Measurements from ENCODE around the gene STK40. TPM values are rescaled to one million over a fixed set of nuclear protein-coding genes. Genes with fewer than 3 reads are reported as not detected.
A peak's percentile ranks its signal among the peaks of the same experiment; 100 is the strongest.

Gene STK40
- total RNA-seq, 1 experiment from 2014 or later = 49.6 TPM

GRCh38 chr1:36380782-36381181 lies 4.9 kb downstream of the STK40 start:
- Histone ChIP-seq H3K27ac (ENCODE audit: low read length) (peak overlapping the region; percentile 25; the same call in 1 of the 2 replicates), H3K4me3 (ENCODE audit: low read depth in 2 of 2, low read length in 2 of 2) (no peak overlapping the region), H3K36me3 (ENCODE audit: control insufficient read depth, insufficient read depth, low read length) (no peaks in the 10 kb centered on the region; the same call in 1 of the 2 replicates), H3K4me1 (ENCODE audit: control insufficient read depth, insufficient read depth, low read length) (peaks cover 45% of the 10 kb centered on the region), H3K27me3 (ENCODE audit: control insufficient read depth, insufficient read depth, low read length) (no peaks in the 10 kb centered on the region), H3K9me3 (ENCODE audit: control insufficient read depth, insufficient read depth, low read depth, low read length) (no peaks in the 10 kb centered on the region)
- BruUV-seq (replicated peaks) = no TSS peak
- ChIA-PET CTCF (no interaction called here), POLR2A (interaction anchor here (0.6 kb wide), 1 partner anchor 246 kb away, joined by 3 read pairs; no protein-coding TSS in a partner anchor)
- intact Hi-C loops (cut with micrococcal nuclease; ENCODE audit: unreplicated experiment) = no loop called here
- ATAC-seq = no peak
- no peak for DNase-seq (ENCODE audit: low read depth, low spot score)
- in situ Hi-C loops (cut with HindIII; ENCODE audit: low pct_unique_long_range_greater_than_20kb, low sequenced_read_pairs) = no loop called here
- no peak for TF ChIP-seq CTCF (IDR thresholded peaks at IDR 0.05)
- no peak for TF ChIP-seq REST (IDR thresholded peaks at IDR 0.05; ENCODE audit: insufficient read depth in 1 of 2, low read depth in 2 of 2, low read length in 1 of 2)
- TF ChIP-seq SIN3A (IDR thresholded peaks at IDR 0.05; ENCODE audit: borderline replicate concordance, insufficient read depth, low read depth, low read length) = no peak
- TF ChIP-seq TCF7L2 (IDR thresholded peaks at IDR 0.05; ENCODE audit: low read depth, low read length) = no peak
- TF ChIP-seq POLR2AphosphoS5 (IDR thresholded peaks at IDR 0.05; ENCODE audit: low read depth, low read length) = no peak

GRCh38 chr1:36380143-36380619 lies 5.5 kb downstream of the STK40 start:
- H3K36me3 ChIP-seq (ENCODE audit: control insufficient read depth, insufficient read depth, low read length) = no peaks in the 10 kb centered on the region; the same call in 1 of the 2 replicates
- no TSS peak for BruUV-seq (replicated peaks)
- intact Hi-C loops (cut with micrococcal nuclease; ENCODE audit: unreplicated experiment) = no loop called here
- no peak for TF ChIP-seq CTCF (IDR thresholded peaks at IDR 0.05)
- no peak for TF ChIP-seq REST (IDR thresholded peaks at IDR 0.05; ENCODE audit: insufficient read depth in 1 of 2, low read depth in 2 of 2, low read length in 1 of 2)
- TF ChIP-seq SIN3A (IDR thresholded peaks at IDR 0.05; ENCODE audit: borderline replicate concordance, insufficient read depth, low read depth, low read length) = no peak
- no peak for TF ChIP-seq TCF7L2 (IDR thresholded peaks at IDR 0.05; ENCODE audit: low read depth, low read length)
- TF ChIP-seq POLR2AphosphoS5 (IDR thresholded peaks at IDR 0.05; ENCODE audit: low read depth, low read length) = no peak
- ChIA-PET POLR2A (no interaction called here), CTCF (no interaction called here)
- ATAC-seq (no peak), DNase-seq (ENCODE audit: low read depth, low spot score) (no peak)
- H3K4me3 ChIP-seq (ENCODE audit: low read depth in 2 of 2, low read length in 2 of 2) = no peak overlapping the region
- H3K27ac ChIP-seq (ENCODE audit: low read length) = peak overlapping the region; percentile 25; the same call in 1 of the 2 replicates
- in situ Hi-C loops (cut with HindIII; ENCODE audit: low pct_unique_long_range_greater_than_20kb, low sequenced_read_pairs) = no loop called here
- no peaks in the 10 kb centered on the region for H3K27me3 ChIP-seq (ENCODE audit: control insufficient read depth, insufficient read depth, low read length)
- peaks cover 51% of the 10 kb centered on the region for H3K4me1 ChIP-seq (ENCODE audit: control insufficient read depth, insufficient read depth, low read length)
- no peaks in the 10 kb centered on the region for H3K9me3 ChIP-seq (ENCODE audit: control insufficient read depth, insufficient read depth, low read depth, low read length)

All from Panc1 (cell line).